T-helper 2 cell treated with Interferon-gamma antibody and Interleukin-4, amounts not matched to agents 5 μg/mL and 100 μg/mL, for 36 hours (primary cell): Measurements from ENCODE around the gene CYP2A7.
"Not testable (repeated sequence)": the region's sequence is repeated elsewhere in the genome, so short reads cannot be mapped to it uniquely, and the experiment has no call there.

Experiments
- DNase-seq: peaks from one replicate; pipeline ENCODE4 v3.0.0; 2021; ENCODE audit warnings: low spot score
- H3K27ac Mint-ChIP-seq: one replicate; pipeline ENCODE4 v1.8.0; 2021; ENCODE audit warnings: mild to moderate bottlenecking, mixed read lengths
- H3K27me3 Mint-ChIP-seq: one replicate; pipeline ENCODE4 v1.8.0; 2021; ENCODE audit warnings: low read depth, mixed read lengths
- H3K36me3 Mint-ChIP-seq: one replicate; pipeline ENCODE4 v1.8.0; 2021; ENCODE audit warnings: low read depth, mixed read lengths
- H3K4me1 Mint-ChIP-seq: one replicate; pipeline ENCODE4 v1.8.0; 2021; ENCODE audit warnings: low read depth, mixed read lengths
- H3K4me3 Mint-ChIP-seq: one replicate; pipeline ENCODE4 v1.8.0; 2022; ENCODE audit warnings: mild to moderate bottlenecking, moderate library complexity, mixed read lengths
- H3K9me3 Mint-ChIP-seq: one replicate; pipeline ENCODE4 v1.8.0; 2021; ENCODE audit warnings: mixed read lengths

CYP2A7 gene

GRCh38 chr19:40907968-40908735 is 26.1 kb upstream of the CYP2A7 start:
- Mint-ChIP-seq H3K27ac (no peak overlapping the region), H3K9me3 (no peaks in the 10 kb centered on the region), H3K4me1 (peaks cover 1% of the 10 kb centered on the region), H3K4me3 (peak overlapping the region; percentile 42), H3K36me3 (no peaks in the 10 kb centered on the region), H3K27me3 (peaks cover 16% of the 10 kb centered on the region)
- no peak for DNase-seq

- no peak for DNase-seq
- H3K9me3 Mint-ChIP-seq, result no peaks in the 10 kb centered on the region
- H3K36me3 Mint-ChIP-seq, result no peaks in the 10 kb centered on the region
- H3K27ac Mint-ChIP-seq, result no peak overlapping the region
- H3K4me1 Mint-ChIP-seq, result peaks cover 1% of the 10 kb centered on the region
- H3K27me3 Mint-ChIP-seq, result peaks cover 13% of the 10 kb centered on the region
- no peak overlapping the region for H3K4me3 Mint-ChIP-seq
Measured at GRCh38 chr19:40906512-40906911, 24.5 kb upstream of the CYP2A7 start.

DNA sequence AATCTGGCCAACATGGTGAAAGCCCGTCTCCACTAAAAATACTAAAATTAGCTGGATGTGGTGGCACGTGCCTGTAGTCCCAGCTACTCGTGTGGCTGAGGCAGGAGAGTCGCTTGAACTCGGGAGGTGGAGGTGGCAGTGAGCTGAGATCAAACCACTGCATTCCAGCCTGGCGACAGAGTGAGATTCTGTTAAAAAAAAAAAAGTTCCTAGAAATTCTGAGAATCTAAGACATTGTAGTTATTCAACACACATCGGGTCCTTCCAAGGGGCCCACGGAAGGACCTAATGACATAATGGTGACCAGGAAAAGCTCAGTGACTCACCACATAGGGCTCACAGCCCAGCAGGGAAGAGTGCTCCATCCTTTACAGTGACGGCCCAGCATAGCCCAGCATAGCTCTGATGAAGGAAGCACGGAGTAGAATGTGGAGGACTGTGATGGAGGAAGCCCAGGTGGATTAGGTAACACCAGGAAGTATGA is 22.7 kb upstream of the CYP2A7 start:
- not testable (repeated sequence) for H3K4me1 Mint-ChIP-seq, H3K4me3 Mint-ChIP-seq, H3K27me3 Mint-ChIP-seq, H3K9me3 Mint-ChIP-seq, DNase-seq, H3K36me3 Mint-ChIP-seq, H3K27ac Mint-ChIP-seq

DNA sequence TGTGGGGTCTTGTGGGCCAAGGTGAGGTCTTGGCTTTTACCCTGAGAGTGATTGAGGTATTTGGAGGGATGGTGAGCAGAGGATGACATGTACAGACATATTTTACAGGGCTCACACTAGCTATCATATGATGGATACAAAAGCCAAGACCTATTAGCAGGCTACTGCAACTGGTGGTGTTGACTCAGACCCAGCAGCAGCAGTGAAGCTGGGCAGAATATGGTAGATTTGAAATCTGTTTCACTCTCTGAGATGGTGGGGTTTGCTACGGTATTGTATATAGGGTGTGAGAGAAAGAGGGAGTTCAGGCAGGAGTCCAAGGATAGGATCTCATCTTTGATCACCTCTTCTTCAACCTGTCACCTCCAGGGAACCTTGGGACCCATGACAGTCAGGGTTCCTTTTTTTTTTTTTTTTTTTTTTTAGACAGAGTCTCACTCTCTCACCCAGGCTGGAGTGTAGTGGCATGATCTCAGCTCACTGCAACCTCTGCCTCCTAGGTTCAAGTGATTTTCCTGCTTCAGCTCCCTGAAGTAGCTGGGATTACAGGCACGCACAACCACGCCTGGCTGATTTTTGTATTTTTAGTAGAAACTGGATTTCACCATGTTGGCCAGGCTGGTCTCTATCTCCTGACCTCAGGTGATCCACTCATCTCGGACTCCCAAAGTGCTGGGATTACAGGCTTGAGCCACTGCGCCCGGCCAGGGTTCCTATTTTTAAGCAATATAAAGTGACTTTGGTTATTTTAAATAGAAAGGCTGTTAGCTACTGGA is 20.1 kb upstream of the CYP2A7 start:
- not testable (repeated sequence) for DNase-seq, H3K4me3 Mint-ChIP-seq, H3K9me3 Mint-ChIP-seq, H3K27ac Mint-ChIP-seq, H3K36me3 Mint-ChIP-seq, H3K27me3 Mint-ChIP-seq
- peaks cover 10% of the 10 kb centered on the region for H3K4me1 Mint-ChIP-seq

GRCh38 chr19:40900521-40900920 is 18.5 kb upstream of the CYP2A7 start:
- H3K4me3 Mint-ChIP-seq, H3K36me3 Mint-ChIP-seq, H3K27ac Mint-ChIP-seq, H3K9me3 Mint-ChIP-seq, DNase-seq, H3K27me3 Mint-ChIP-seq: not testable (repeated sequence)
- H3K4me1 Mint-ChIP-seq, result peaks cover 13% of the 10 kb centered on the region

DNA sequence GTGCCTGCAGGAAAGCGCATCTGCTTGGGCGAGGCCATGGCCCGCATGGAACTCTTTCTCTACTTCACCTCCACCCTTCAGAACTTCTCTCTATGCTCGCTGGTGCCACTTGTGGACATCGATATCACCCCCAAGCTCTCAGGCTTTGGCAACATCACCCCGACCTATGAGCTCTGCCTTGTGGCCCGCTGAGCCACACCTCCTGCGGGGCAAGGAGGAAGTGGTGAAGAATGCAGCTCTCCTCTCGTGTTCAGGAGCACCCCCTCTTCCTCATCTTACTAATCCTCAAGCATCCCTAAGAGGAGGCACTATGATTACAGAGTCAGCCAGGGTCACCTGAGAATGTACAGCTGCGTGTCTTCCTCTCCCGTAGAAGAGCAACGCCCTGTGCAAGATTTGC is 17.9 kb upstream of the CYP2A7 start:
- not testable (repeated sequence) for H3K36me3 Mint-ChIP-seq, H3K27me3 Mint-ChIP-seq, H3K9me3 Mint-ChIP-seq, DNase-seq
- H3K27ac Mint-ChIP-seq, result peak overlapping the region; percentile 47
- H3K4me3 Mint-ChIP-seq, result peak overlapping the region; percentile 35
- H3K4me1 Mint-ChIP-seq, result peaks cover 13% of the 10 kb centered on the region

- not testable (repeated sequence) for DNase-seq, H3K36me3 Mint-ChIP-seq, H3K4me3 Mint-ChIP-seq, H3K27me3 Mint-ChIP-seq, H3K27ac Mint-ChIP-seq, H3K9me3 Mint-ChIP-seq
- peaks cover 13% of the 10 kb centered on the region for H3K4me1 Mint-ChIP-seq
Measured at GRCh38 chr19:40896843-40897789, 15.1 kb upstream of the CYP2A7 start.

DNA sequence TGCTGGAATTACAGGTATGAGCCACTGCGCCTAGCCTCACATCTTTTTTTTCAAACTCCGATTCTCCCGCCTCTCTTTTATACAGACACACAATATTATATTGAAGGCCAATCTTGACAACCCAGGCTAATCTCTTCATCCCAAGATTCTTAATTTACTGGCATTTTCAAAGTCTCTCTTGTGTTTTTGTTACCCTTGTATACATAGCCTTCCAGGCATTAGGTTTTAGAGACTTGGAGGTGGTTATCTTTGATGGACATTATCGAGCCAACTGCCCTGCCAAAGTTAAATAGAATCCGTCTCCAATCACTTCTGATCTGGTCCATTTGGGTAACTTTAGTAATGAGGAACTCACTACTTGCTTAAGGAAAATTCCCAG is 14.4 kb upstream of the CYP2A7 start:
- Mint-ChIP-seq H3K9me3 (no peaks in the 10 kb centered on the region), H3K27ac (no peak overlapping the region), H3K4me1 (peaks cover 13% of the 10 kb centered on the region), H3K27me3 (peaks cover 7% of the 10 kb centered on the region), H3K4me3 (no peak overlapping the region), H3K36me3 (no peaks in the 10 kb centered on the region)
- no peak for DNase-seq

GRCh38 chr19:40893112-40893511 is 11.1 kb upstream of the CYP2A7 start:
- H3K4me1 Mint-ChIP-seq, result peaks cover 5% of the 10 kb centered on the region
- peaks cover 25% of the 10 kb centered on the region for H3K27me3 Mint-ChIP-seq
- H3K27ac Mint-ChIP-seq, result no peak overlapping the region
- no peak overlapping the region for H3K4me3 Mint-ChIP-seq
- no peaks in the 10 kb centered on the region for H3K36me3 Mint-ChIP-seq
- DNase-seq, result no peak
- no peaks in the 10 kb centered on the region for H3K9me3 Mint-ChIP-seq

DNA sequence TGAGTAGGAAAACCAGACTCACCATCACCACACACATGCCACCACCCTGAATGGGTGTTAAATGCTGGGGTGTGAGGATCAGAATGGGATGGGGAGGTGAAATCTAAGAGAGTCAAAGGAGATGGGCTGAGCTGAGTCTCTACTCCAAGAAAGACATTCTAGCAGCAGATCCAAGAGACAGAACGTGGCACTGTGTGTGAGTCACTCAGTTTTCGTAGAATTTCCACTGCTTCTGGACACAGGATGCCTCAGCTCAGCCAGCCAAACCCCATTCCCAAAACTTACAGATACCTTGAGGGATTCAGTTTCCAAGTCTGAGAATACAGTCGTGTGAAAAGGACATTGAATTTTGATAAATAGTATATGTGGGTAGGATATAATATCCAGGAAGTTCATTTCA is 7.3 kb upstream of the CYP2A7 start:
- Mint-ChIP-seq H3K4me3 (no peak overlapping the region), H3K9me3 (no peaks in the 10 kb centered on the region), H3K4me1 (no peaks in the 10 kb centered on the region), H3K36me3 (no peaks in the 10 kb centered on the region), H3K27me3 (peaks cover 32% of the 10 kb centered on the region), H3K27ac (no peak overlapping the region)
- no peak for DNase-seq

- DNase-seq, result no peak
- H3K27me3 Mint-ChIP-seq, result peaks cover 36% of the 10 kb centered on the region
- H3K27ac Mint-ChIP-seq, result no peak overlapping the region
- H3K4me1 Mint-ChIP-seq, result no peaks in the 10 kb centered on the region
- no peaks in the 10 kb centered on the region for H3K9me3 Mint-ChIP-seq
- H3K4me3 Mint-ChIP-seq, result no peak overlapping the region
- no peaks in the 10 kb centered on the region for H3K36me3 Mint-ChIP-seq
Measured at GRCh38 chr19:40888191-40888590, 6.2 kb upstream of the CYP2A7 start.

DNA sequence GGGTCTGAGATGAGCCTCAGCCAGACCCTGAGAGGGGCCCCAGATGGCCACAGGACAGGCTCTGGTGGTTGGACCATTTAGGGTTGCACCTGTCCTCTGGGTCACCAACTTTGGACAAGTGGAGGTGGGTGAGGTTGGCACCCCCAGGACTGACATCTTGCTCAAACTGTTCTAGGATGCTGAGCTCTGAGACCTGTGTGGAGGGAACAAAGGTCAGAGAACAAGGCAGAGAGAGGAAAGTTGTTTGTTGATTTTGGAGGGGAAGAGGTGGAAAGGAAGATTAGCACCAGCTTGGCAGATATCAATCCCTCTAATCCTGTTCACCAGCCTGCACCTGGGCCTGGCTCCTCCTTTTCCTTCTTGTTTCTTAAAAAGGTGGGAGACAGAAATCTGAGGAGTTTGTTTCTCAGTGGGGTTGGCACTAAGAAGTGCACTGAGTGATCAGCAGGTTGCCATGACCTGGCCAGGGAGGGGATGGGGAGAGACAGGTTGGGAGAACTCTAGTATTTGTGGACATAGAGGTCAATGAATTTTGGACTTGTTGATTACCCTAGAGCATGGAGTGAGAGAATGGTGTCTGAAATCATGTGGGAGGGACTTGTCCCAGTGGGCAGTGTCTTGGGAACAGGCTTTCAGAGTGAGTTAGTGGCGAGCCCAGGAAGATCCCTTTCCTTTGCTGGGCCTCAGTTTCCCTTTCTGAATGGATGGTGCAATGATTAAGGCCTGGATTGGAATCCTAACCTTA is 2.3 kb upstream of the CYP2A7 start:
- DNase-seq, H3K36me3 Mint-ChIP-seq, H3K27ac Mint-ChIP-seq, H3K4me1 Mint-ChIP-seq, H3K9me3 Mint-ChIP-seq, H3K4me3 Mint-ChIP-seq: not testable (repeated sequence)
- peaks cover 47% of the 10 kb centered on the region for H3K27me3 Mint-ChIP-seq

- not testable (repeated sequence) for H3K4me3 Mint-ChIP-seq, H3K4me1 Mint-ChIP-seq, H3K36me3 Mint-ChIP-seq, DNase-seq, H3K9me3 Mint-ChIP-seq, H3K27ac Mint-ChIP-seq
- peaks cover 51% of the 10 kb centered on the region for H3K27me3 Mint-ChIP-seq
Measured at GRCh38 chr19:40879349-40879748, 2.7 kb downstream of the CYP2A7 start.
